Gastroesophageal sphincter (tissue), 4 donors: ENCODE results near the gene TMPRSS15. TPM values are rescaled to one million over a fixed set of nuclear protein-coding genes. Genes with fewer than 3 reads are reported as not detected.

Source experiments
- ATAC-seq: fragments of 150-250 bp; one replicate; pipeline ENCODE4 v1.9.1; 2016; ENCODE audit warnings: mild to moderate bottlenecking, moderate library complexity
- H3K27ac ChIP-seq, 4 donors: fragments of 200-600 bp; sonication (generic) in 3 of 4; 1 replicate in 3 of 4; 2 replicates in 1 of 4; pipeline ENCODE4 v1.5.1; 2016 to 2019
- H3K27me3 ChIP-seq: fragments of 200-600 bp; sonication (generic); one replicate; pipeline ENCODE4 v1.5.1; 2019
- H3K36me3 ChIP-seq, 2 donors: fragments of 200-600 bp; sonication (generic); one replicate each; pipeline ENCODE4 v1.5.1; 2019; ENCODE audit warnings: control low read depth in 1 of 2
- H3K4me1 ChIP-seq, 3 donors: fragments of 200-600 bp; sonication (generic); 1 replicate in 2 of 3; 2 replicates in 1 of 3; pipeline ENCODE4 v1.5.1; 2016 to 2019; ENCODE audit warnings: control low read depth in 2 of 3
- H3K4me3 ChIP-seq, 2 donors: fragments of 200-600 bp; sonication (generic); one replicate each; pipeline ENCODE4 v1.5.1; 2019; ENCODE audit warnings: mild to moderate bottlenecking in 1 of 2, moderate library complexity in 1 of 2
- H3K9me3 ChIP-seq, 3 donors: fragments of 200-600 bp; sonication (generic); one replicate each; pipeline ENCODE4 v1.5.1; 2017 to 2019; ENCODE audit warnings: control low read depth in 2 of 3
- CTCF ChIP-seq, 4 experiments: fragments of 200-600 bp in 2 of 4; fragments of 450-650 bp in 2 of 4; sonication (generic) in 1 of 4; IDR thresholded peaks; one replicate each; pipeline ENCODE4 v1.5.1; 2017 to 2019; ENCODE audit warnings: antibody characterized with exemption in 4 of 4, mild to moderate bottlenecking in 2 of 4, moderate library complexity in 2 of 4
- EP300 ChIP-seq: sonication (generic); formaldehyde crosslinking; IDR thresholded peaks from one replicate; pipeline ENCODE4 v1.6.1; 2017; ENCODE audit warnings: antibody characterized with exemption, mild to moderate bottlenecking
- POLR2A ChIP-seq, 2 donors: fragments of 450-650 bp; IDR thresholded peaks; one replicate each; pipeline ENCODE4 v1.6.1; 2017; ENCODE audit warnings: antibody characterized with exemption in 2 of 2, mild to moderate bottlenecking in 2 of 2, moderate library complexity in 1 of 2
- POLR2AphosphoS5 ChIP-seq: sonication (generic); formaldehyde crosslinking; IDR thresholded peaks from one replicate; pipeline ENCODE4 v1.6.1; 2017; ENCODE audit warnings: antibody characterized with exemption
- WGBS, 2 donors: methylation state at CpG; one replicate each; pipeline ENCODE4 v1.1.5; 2018; ENCODE audit warnings: low coverage in 1 of 2; 5-methylcytosine and 5-hydroxymethylcytosine counted together
- total RNA-seq, 4 donors: library from RNA; depleted of rRNA; stranded (reverse); fragments of >200 nt; gene quantifications; one replicate each; pipeline ENCODE4 v1.1.0, GENCODE V29; 2016

The TMPRSS15 gene
- total RNA-seq, 4 donors from 2014 or later: not detected

- no peaks in the 10 kb centered on the region for H3K4me1 ChIP-seq
- no peak for TF ChIP-seq POLR2A (IDR thresholded peaks at IDR 0.05)
- no peak for TF ChIP-seq EP300
- TF ChIP-seq CTCF (IDR thresholded peaks at IDR 0.05): no peak
- no peak for TF ChIP-seq POLR2AphosphoS5
- ATAC-seq: no peak
- H3K9me3 ChIP-seq: no peaks in the 10 kb centered on the region
- no peaks in the 10 kb centered on the region for H3K27me3 ChIP-seq
- no peak overlapping the region for H3K4me3 ChIP-seq
- H3K36me3 ChIP-seq: no peaks in the 10 kb centered on the region
- WGBS, 2 donors: 49 to 51% methylated on average over 5 of the region's 5 CpGs
- H3K27ac ChIP-seq: no peak overlapping the region
These were observed 175.4 kb downstream of the TMPRSS15 start for GRCh38 chr21:18228060-18228739.

GRCh38 chr21:18222346-18222745 lies 181.2 kb downstream of the TMPRSS15 start:
- H3K4me1 ChIP-seq: no peaks in the 10 kb centered on the region
- no peak overlapping the region for H3K4me3 ChIP-seq
- TF ChIP-seq CTCF (IDR thresholded peaks at IDR 0.05): no peak
- no peak for TF ChIP-seq EP300
- WGBS, 2 donors: 0 to 17% methylated on average over 1 of the region's 1 CpG
- H3K9me3 ChIP-seq: peaks cover 0 to 23% (median 0%) of the 10 kb centered on the region in 3 donors
- ATAC-seq: no peak
- H3K27ac ChIP-seq: no peak overlapping the region
- no peaks in the 10 kb centered on the region for H3K36me3 ChIP-seq
- no peaks in the 10 kb centered on the region for H3K27me3 ChIP-seq

GRCh38 chr21:18220498-18220897 lies 183.1 kb downstream of the TMPRSS15 start:
- Histone ChIP-seq H3K4me1 (no peaks in the 10 kb centered on the region), H3K27me3 (no peaks in the 10 kb centered on the region), H3K4me3 (no peak overlapping the region), H3K9me3 (peaks cover 0 to 23% (median 0%) of the 10 kb centered on the region in 3 donors), H3K27ac (no peak overlapping the region), H3K36me3 (no peaks in the 10 kb centered on the region)
- no peak for ATAC-seq
- TF ChIP-seq CTCF (IDR thresholded peaks at IDR 0.05): no peak
- no peak for TF ChIP-seq EP300
- TF ChIP-seq POLR2A (IDR thresholded peaks at IDR 0.05): no peak
- TF ChIP-seq POLR2AphosphoS5: no peak

Other genes starting within 250 kb of the TMPRSS15 start
- 1 to 10 TPM in 2 of 4 donors, under 1 TPM in 2; 0.62 to 3.5 (median 2.1) TPM for gene CHODL, start 159.0 kb downstream of the TMPRSS15 start, total RNA-seq